HG03565 (cell line): Measurements from ENCODE around the gene SNRNP70.
"Not testable (repeated sequence)": the region's sequence is repeated elsewhere in the genome, so short reads cannot be mapped to it uniquely, and the experiment has no call there.

ENCODE experiments used
- ATAC-seq: cut with Tn5 transposase; IDR thresholded peaks from one replicate; pipeline ENCODE4 v1.9.1; 2021; ENCODE audit warnings: mild to moderate bottlenecking, moderate library complexity; ENCODE audit not compliant: unreplicated experiment

SNRNP70 gene

DNA sequence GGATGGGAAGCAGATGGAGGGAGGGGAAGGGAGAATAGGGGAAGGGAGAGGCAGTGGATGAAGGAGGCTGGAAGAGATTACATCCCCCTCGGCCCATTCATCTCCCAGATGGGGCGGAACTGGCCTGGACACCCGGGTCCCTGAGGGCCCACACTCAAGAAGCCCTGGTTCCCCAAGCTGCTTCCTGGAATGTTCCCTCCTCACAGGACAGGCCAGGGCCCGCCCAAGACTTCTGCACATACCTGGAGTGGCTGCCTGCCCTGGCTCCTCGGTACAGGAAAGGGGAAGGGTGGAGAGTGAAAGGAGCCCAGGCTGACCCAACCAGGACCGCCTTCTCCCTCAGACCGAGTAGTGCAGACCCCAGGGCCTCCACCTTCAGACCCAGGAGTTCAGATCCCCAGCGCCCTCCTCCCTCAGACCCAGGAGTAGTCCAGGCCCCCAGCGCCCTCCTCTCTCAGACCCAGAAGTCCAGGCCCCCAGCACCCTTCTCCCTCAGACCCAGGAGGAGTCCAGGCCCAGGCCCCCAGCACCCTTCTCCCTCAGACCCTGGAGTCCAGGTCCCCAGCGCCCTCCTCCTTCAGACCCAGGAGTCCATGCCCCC, 21.1 kb upstream of the SNRNP70 start:
- ATAC-seq, result no peak

DNA sequence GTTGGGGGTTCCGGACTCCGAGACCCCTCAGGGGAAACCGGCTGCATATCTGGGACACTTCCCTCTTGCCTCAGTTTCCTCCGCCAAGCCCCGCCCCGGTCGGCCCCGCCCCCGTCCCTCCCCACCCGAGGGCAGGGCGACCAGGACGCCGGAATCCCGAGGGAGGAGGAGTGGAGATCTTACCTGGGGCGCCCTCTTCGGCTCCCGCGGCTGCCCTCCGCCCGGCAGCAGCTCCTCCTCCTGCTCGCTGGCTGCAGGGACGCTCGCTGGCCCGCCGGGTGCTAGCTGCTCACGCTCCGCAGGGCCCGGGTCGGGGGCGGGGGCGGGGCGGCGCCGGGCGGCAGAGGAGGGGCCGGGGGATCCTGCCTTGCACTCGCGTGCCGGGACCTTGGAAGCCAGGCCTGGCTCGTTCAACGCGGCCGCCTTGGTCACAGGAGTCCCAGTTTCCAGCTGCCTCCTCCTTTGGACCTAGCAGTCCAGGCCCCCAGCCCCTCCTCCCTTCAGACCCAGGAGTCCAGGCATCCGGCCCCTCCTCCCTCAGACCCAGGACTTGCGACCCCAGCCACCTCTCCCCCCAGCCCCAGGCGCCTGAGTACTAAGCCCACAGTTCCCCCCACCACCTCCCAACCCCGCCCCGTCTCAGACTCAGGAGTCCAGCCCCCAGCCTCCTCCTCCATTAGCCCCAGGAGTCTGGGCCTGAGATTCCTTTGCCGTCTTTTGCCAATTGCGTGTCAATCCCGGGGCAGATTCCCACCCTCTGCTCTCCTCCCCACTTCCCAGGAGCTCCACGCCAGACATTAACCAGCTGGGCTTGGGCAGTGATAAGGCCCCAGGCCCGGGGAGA, 20.3 kb upstream of the SNRNP70 start, which contains the start of gene NTF4:
TSS of gene NTF4 (minus strand) at position 51 of the 844 bp plus-strand sequence. CDS start 2,821 bp downstream, outside the sequence.
- ATAC-seq, result no peak

DNA sequence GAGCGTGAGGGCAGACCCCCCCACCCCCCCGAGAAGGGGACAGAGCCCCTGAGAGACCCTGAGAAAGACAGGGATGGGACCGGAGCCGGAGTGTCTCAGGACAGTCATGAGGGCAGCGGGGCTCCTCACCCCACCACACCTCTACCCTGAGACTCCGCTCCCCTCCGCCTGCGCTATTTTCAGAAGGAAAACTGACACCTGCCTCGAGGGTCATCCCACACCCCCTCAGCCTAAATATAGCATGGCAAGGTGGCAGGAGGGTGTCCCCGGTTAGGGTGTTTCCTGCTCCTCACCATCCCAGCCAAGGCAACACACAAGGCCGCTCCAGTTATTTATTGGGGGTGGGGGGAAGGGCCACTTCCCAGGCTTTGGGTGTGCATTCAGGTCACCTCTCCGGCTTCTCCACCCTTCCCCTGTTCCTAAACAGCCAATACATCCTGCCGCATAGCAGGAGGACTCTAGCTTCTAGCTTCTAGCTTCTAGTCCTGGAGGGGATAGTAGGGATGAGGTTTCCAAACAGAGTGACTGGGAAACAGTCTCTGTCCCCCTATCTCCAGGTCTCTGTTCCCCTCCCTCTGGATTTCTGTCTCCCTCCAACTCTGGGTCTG, 19.2 kb upstream of the SNRNP70 start:
- ATAC-seq, result no peak

DNA sequence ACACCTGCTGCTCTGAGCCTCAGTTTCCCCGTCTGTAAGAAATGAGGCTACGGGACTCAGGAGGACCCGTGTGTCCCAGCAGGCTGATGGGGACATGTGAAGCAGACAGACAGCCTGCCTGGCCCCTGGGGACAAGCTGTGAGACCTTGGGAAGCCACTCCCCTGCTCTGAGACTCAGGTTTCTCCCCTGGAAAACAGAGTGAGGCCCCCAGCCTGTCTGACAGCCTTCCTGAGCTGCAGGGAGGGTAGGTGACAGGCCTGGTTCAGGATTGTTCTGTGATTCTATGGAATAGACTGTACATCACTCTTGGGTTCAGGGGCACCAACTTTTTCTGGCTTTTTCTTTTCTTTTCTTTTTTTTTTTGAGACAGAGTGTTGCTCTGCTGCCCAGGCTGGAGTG, 17.7 kb upstream of the SNRNP70 start:
- no peak for ATAC-seq

DNA sequence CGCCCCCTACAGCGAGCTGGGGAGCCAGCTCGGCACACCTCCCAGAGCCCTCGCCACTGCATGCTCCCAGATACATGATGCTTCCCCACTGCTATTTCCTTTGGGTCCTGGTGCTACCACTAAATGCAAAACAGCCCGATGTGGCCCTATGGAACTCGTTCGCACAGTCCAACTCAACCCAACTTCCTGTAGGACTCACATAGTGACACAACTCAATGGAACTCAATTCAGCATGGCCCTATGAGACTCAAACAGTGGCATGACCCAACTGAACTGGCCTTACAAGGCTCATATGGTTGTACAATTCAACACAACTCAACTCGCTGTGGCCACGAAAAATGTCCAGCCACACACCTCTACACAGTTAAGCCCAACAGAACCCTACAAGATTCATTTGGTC, 16.2 kb upstream of the SNRNP70 start:
- no peak for ATAC-seq

DNA sequence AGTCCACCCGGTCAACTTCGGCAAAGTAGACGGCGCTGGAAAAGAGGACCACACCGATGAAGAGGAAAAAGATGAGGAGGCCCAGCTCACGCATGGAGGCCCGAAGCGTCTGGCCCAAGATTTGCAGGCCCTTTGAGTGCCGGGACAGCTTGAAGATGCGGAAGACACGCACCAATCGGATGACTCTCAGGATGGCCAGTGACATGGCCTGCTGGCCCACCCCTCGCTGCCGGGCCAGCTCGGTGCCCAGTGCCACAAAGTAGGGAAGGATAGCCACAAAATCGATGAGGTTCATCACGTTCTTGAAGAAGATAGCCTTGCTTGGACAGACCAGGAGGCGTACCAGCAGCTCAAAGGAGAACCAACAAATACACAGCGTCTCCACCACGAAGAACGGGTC, 14.8 kb upstream of the SNRNP70 start:
- no peak for ATAC-seq

DNA sequence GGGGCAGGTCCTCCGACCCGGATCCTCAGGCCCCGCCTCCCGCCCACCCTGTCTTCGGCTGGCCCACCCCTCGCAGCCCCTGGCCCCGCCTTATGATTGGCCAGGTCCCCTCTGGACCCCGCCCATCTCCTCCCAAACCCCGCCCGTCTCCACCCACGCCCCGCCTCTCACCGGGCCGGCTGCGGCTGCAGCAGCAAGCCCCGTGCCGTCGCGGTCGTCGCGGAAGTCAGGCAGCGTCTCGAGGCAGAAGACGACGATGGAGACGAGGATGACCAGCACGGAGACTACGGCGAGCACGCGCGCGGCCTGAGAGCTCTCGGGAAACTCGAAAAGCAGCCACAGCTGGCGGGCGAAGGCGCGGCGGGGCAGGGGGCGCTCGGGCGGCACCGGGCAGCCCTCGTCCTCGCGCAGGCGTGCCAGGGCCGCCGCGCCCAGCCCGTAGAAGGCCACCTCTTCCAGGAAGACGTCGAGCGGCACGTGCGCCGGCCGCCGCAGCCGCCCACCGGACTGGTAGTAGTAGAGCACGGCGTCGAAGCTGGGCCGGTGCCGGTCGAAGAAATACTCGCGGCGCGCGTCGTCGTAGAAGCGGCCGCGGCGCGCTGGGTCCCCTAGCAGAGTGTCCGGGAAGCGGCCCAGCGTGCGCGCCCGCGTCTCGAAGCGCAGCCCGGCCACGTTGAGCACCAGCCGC, 13.2 kb upstream of the SNRNP70 start:
- ATAC-seq, result no peak

DNA sequence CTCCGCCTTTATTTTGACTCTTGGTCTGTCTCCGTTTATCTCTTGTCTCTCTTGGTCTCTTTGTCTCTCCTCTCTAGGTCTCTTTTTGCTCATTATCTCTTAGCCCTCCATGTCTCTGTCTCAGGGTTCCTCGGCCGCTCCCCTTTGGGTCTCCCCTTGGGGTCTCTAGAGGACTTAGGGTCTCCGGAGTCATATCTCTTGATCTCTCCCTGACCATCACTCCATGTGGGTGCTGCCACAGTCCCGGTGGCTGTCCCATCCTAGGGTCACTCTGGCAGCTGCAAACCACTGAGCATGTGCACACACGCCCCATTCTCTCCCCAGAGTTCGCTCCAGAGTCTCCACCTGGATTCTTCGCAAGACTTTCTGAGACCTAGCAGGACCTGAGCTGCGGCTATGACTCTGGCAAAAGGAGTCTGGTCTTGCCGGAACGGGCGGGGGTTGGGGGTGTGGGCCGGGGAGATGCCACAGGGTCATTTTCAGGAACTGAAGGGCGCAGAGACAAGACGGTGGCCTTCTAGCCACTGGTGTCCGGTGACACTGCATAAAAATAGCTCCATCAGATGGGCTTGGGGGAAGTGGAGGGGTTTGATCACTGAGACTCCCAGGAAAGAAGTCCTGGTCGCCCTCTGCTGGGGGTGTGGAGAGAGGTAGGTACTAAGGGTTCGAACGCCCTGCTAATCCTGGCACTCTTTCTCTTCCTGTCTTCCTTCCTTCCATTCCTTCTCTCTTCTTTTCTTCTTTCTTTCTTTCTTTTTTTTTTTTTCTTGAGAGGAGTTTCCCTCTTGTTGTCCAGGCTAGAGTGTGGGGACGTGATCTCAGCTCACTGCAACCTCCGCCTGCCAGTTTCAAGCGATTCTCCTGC, 11.5 kb upstream of the SNRNP70 start:
- ATAC-seq, result no peak

DNA sequence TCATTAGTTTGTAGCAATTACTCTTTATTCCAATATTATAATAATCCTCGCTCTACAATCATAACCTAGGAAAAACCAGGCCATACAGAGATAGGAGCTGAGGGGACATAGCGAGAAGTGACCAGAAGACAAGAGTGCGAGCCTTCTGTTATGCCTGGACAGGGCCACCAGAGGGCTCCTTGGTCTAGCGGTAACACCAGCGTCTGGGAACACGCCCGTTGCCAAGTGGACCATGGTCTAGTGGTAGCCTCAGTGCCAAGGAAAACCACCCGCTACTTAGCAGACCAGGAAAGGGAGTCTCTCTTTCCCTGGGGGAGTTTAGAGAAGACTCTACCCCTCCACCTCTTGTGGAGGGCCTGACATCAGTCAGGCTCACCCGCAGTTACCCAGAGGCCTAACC, 10.4 kb upstream of the SNRNP70 start:
- ATAC-seq, result not testable (repeated sequence)

DNA sequence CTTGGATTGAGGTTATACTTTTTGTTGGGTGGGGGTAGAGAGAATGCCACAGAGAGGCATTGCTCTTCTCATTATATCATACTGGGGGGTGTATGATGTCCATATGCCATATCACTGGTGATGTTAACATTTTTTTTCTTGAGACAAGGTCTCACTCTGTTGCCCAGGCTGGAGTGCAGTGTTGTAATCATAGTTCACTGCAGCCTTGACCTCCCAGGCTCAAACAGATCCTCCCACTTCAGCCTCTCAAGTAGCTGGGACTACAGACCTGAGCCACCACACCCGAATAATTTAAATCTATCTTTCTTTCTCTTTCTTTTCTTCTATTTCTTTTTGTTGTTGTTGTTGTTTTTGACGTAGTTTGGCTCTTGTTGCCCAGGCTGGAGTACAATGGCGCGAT, 4.9 kb upstream of the SNRNP70 start:
- no peak for ATAC-seq

DNA sequence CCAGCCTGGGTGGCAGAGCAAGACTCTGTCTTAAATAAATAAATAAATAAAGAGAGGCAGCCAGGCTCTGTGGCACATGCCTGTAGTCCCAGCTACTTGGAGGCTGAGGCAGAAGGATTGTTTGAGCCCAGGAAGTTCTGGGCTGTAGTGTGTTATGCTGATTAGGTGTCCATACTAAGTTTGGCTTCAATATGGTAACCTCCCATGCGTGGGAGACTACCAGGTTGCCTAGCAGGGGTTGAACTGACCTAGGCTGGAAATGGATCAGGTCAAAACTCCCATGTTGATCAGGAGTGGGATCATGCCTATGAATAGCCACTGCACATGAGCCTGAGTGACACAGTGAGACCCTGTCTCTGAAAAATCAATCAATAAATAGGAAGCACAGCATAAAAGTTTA, 4.0 kb upstream of the SNRNP70 start:
- ATAC-seq, result no peak

DNA sequence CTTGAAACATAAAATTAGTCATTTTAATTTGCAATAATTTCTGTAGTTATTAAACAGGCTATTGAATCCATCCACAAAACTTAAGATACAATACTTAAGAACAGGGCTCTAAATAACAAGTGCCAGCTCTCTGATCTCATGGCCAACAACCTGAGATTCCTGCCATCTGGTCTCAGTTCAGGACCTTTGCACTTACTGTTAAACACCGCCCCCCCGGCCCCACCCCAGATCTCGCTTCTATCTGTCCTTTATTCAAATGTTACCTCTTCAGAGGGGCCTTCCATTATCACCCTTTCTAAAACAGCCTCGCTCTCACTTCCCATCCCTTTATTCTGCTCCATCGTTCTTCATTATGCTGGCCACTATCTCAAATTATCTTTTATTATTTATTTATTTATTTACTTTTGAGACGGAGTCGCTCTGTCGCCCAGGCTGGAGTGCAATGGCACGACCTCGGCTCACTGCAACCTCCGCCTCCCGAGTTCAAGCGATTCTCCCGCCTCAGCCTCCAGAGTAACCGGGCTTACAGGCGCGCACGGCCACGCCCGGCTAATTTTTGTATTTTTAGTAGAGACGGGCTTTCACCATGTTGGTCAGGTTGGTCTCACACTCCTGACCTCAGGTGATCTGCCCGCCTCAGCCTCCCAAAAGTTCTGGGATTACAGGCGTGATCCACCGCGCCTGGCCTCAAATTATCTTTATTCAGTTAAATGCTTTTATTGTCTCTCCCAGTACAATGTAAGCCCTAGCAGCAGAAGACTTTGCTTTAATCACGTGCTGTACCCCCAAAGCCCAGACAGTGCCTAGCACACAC, 838 bp upstream of the SNRNP70 start:
- ATAC-seq, result no peak

DNA sequence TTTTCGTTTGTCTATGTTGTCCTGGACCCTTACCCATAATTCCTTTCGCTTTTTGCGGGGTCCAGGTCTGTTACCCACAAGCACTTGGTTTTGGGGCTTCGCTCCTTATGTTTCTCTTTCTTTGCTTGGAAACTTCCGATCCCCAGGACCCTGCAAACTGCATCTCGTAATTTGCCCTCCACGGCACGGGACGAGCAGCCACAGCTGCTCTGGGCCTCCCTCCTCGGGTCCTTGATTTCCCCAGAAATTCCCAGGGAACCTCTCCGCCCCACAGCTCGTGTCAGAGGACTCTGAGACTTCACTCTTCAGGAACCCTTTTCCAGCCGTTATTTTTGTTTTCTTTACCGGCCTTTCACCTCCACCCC, 599 bp downstream of the SNRNP70 start:
- no peak for ATAC-seq

DNA sequence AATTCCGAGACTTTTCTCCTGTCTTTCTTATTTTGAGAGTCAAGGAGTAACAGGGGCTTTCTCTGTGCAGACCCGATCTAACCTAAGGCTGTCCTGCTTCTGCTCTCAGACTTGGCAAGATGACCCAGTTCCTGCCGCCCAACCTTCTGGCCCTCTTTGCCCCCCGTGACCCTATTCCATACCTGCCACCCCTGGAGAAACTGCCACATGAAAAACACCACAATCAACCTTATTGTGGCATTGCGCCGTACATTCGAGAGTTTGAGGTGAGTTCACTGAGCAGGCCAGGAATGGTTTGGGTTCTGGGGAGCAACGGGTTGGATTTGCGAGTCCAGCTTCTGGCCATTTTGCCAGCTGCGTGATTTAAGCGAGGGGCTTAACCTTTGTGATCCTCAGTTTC, 1.0 kb downstream of the SNRNP70 start:
- ATAC-seq, result no peak

DNA sequence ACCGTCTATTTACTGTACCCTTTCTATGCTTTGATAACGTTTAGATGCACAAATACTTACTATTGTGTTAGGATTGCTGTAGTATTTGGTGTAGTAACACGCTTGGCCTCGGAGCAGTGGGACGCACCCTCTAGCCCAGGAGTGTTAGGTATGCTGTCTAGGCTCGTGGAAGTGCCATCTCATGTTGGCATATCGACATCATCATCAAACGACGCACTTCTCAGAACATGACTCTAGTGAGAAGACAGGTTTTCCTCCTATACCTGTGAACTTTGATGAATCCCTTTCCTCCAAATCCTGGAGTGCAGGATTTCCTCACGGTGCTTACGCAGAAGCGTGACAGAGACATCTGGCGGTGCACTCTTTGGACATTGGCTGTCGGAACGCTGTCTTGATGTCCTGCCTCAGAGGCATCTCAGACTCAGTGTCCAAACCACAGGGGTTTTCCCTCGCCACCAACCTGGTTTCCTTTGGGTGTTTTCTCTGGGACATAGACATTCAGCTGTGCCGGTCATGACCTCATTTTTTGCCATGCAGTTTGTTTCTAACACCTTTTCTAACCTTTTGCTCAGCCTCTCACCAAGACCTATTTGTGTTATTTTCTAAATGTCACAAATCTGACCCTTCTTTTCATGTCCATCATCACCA, 6.3 kb downstream of the SNRNP70 start:
- ATAC-seq, result no peak

DNA sequence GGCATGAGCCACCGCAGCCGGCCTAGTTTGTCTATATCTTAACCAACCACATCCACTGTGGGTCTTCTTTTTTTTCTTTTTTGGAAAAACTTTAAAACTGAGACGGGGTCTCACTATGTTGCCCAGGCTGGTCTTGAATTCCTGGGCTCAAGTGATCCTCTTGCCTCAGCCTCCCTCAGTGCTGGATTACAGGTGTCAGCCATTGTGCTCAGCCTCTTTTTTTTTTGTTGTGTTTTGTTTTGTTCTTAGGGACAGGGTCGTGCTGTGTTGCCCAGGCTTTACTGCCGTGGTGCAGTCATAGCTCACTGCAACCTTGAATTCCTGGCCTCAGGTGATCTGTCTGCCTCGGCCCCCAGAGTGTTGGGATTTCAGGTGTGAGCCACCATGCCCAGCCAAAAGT, 7.4 kb downstream of the SNRNP70 start:
- ATAC-seq, result no peak

DNA sequence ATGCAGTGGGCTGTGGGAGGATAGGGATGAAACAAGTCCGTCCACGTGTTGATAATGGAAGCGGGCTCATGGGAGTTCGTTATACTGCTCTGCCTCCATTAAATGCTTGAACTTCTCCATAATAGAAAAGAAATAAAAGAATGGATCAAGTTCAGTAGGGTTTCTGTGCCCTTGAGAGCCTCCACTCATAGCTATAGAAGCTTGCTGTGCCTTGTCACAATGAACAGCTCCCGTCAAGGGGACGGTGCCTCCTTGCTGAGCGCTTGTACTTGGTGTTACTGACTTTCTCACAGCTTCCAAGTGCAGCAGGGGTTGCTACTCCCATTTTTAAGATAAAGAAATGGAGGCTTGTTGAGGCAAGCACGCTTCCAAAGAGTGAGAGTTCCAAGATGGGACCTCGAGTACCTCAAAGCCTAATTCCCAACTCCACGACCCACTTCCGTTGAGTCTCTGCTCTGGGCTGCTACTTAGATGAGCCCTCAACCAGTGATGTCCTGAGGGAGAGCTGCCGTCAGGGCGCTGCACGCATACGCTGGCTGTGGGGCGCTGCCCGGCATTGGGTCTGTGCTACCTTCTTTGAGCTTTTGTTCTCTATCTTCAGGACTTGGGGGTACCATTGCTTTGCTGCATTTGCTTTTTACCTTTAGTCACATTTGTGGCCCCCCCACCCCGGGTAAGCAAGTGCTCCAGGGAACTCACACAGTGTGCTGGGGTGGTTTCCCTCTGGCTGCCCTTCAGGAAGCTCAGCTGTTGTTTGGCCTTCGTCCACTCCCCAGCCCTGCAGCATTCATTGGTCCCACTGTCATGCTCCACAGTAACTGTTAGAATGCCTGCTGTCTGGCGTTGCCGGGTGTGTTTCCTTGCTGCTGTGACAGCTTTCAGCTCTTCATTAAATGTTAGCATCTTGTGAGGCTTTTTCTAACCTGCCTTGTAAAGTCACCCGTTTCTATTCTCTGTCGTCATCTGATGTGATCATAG, 9.5 kb downstream of the SNRNP70 start:
- no peak for ATAC-seq
